ENCODE results near the gene ST8SIA4.

ST8SIA4 gene

DNA sequence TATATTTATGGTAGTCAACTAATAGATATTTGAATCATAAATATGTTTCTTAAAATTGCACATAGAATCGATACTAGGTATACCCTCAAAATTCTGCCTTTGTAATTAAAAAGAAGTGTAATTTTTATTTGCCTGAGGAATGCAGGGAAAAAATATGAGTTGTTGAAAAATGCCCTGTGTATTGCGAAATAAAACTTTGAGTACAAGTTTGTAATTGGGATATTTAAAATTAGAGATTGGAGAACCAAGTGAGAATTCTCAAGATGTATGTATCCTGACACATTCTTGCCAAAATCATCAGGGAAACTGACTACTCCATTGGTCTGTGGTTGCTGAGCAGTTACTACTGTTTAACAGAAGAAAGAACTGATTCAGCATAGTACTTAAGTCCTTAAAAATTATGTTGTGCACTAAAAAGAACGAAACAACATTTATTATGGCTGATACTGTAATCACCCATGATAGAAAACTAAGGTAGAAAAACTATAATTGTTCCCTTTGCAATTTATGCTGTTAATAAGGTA, 36.0 kb downstream of the ST8SIA4 start:
- no peak for DNase-seq

DNA sequence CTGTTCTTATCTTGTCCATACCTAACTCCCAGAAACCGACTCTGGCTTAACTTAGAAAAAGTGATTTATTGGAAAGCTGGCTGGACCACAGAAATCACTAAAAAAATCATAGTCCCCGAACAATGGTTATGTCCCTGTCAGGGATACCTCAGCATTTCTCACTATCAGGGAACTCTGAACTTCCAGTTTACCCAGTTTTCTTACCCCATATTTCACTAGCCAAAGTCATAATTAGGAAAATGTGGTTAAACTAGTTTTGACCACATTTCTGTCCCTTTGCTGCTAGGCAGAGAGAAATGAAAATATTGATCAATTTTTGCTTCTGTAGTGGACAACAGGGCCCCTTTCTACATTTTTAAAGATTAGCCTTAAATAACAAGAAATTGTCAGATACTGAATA, 38.2 kb downstream of the ST8SIA4 start:
- no peak for DNase-seq

DNA sequence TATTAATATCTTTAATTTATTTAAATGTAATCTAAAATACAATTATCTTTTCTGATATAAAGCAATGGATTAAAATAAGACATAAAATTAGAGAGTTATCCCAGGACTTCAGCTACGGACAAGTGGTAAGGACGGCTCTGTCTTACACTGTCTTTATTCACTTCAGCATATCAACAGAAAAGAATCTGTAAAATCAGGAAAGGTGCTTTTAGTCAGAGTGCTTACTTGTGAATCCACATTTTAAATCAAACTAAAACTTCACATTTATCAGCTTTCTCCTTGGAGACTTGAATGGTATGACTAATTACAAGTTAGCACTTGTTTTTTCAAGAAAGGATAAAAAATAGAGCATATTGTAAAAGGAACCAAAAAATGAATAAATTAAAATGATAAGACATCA, 39.3 kb downstream of the ST8SIA4 start:
- DNase-seq: no peak

DNA sequence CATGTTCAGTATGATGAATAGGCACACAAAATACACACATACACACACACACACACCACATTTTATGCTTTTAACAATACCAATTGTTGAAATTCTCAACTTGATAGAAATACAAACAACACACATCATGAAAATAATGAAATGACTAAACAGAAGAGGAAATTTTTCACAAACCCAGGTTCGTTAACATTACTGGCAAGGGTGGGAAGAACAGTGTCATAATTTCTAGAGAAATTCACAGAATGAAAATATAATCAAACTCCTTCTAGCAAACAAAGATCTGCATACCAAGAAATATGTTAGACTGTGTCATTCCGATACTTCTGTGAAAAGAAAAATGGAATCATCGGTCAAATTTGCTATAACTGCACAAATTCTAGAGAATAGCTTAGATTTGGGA, 41.9 kb downstream of the ST8SIA4 start:
- no peak for DNase-seq

DNA sequence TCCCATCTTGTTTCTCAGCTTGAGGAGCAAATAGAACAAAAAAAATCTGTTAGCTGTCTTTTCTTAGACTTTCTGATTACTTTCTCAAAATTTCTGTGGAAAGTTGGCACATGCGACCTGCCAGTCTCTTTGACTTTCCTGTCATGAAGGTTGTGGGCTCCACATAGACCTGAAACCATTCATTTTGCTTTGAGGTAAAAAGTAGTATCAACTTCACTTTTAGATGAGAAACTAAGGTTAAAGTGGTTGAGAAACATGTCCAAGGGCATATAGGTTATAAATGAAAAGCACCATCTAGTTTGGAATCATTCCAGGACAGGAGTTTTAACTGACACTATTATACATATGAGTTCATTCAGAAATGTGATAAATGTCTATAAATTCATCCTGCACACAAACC, 42.7 kb downstream of the ST8SIA4 start:
- DNase-seq: no peak

DNA sequence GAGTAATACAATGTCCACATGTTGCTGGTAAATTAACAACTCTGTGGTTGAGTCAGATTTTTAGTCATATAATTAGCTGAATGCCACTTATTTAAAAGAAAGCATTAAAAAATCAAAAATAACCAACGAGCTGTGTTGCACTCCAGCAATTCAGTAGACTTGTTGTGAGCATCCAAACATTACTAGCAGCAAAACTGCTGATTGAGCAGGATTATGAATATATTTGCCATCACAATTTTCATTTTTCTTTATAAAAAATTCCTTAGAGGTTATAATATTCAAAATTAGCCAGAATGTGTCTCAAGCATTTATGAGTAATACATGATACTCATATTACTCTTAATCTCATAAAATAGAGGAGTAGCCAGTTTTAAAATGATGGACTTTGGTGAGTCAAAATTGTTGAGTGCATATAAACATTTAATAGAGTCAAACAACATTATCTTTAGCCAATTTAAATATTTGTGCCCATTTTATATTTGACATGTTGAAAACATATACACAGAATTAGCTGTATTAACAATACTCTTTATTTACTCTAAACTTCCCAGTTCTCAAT, 44.0 kb downstream of the ST8SIA4 start:
- no peak for DNase-seq

DNA sequence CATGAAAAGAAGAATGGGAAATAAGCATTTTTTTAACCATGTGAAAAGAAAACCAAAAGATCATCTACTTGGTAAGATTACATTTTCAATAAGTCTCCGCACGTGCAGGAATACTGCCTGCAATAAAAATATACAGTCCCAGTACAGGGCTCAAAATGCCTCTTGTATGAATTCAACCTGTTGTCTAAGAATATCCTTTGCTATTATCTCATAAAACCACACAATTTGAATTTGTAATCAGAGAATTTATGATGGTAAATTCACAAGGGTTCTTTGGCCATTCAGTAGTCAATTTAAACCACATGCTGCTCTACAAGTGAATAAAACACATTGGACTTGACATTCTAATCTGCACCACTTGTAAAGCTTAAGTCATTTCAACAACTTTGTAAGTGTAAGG, 46.6 kb downstream of the ST8SIA4 start:
- no peak for DNase-seq

DNA sequence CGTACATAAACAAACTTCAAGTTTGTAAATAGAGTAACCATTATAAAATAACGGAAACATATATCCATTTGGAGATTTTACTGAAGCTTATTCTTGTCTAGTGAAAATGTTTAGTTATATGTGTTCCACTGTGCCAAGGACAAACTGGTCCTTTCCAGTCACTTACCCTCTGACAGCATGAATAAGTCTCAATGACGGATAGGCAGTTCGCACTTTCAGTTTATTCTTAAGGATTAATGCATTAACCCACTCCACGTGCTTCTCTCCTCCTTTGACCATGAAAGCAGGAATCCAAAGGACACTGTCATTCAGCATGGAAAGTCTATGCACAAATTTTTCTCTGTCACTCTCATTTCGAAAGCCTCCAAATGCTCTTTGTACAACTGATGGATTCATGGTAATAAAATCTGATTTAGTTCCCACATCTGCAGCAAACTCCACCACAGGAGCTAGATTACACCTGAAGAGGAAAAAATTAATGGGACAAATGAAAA, 47.1 kb downstream of the ST8SIA4 start:
- DNase-seq: no peak

DNA sequence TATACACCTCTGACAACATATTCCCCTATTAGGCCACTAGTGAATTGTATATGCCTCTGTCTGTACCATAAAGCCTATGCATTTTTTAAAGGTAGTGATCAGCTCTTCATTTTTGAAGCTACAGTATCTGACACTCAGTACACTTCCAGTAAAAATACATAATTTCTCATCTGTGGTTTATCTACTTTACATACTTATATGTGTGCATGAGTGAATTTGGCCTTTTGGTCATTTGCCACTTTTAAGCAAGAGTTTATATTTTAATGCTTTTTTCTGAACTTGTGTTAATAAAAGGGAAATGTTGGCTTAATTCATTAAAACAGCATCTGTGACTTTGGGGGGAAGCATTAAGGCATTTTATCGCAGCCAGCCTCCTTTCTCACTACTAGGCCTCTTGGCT, 47.8 kb downstream of the ST8SIA4 start:
- no peak for DNase-seq

DNA sequence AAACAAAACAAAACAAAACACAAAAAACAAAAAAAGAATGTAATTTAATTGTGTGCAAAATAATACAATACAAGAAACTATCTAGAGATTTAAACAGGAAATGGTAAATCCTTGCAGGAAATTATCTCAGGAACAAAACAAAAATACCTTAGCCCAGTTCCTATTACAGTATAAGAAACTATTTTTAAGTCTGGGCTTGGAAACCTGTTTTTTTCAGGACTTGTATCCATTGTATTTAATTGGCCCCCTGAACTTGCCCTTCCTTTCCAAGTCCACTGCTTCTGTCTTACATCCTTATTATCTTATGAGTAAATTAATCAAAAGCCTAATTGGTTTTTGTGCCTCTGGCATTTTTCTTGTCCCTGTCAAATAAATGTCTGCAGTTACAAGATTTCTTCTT, 48.5 kb downstream of the ST8SIA4 start:
- no peak for DNase-seq

DNA sequence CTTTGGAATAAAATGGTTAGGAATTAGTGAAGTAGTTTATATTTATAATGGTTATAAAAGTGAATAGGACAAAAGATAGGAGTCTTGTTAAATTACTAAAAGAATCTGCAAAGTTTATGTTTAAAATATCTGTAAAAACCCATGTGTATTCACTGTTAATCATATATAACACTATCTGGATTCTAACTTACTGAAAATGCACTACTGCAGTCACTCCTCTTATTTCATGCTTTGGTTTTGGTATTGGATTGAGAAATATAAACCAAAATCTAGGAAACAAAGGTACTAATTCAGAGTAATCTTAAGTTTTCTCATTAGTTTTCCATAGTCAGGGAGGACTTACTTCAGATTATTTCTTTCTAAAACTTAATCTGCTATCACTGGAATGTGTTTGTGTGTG, 49.5 kb downstream of the ST8SIA4 start:
- no peak for DNase-seq

DNA sequence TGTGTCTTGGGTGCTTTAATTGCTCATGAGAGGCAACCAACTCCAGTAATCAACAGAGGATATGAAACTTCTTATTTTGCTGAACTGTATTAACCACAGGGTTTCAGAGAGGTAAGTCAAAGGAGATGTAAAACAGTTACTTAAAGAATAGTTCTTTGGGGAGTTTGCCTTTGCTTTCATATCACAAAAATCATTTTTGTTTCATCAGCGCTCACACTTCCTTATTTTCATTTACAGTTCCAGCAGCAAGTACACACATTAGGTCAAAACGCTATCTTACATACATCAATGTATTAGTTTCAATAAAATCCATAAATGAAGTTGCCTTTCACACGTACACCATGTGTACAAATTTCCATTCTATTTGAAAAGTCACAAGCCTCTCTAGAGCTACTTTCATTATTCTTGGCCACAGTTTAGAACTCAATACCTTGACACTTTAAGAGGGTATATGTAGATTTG, 50.1 kb downstream of the ST8SIA4 start:
- peak; percentile 10 to 53 for DNase-seq

DNA sequence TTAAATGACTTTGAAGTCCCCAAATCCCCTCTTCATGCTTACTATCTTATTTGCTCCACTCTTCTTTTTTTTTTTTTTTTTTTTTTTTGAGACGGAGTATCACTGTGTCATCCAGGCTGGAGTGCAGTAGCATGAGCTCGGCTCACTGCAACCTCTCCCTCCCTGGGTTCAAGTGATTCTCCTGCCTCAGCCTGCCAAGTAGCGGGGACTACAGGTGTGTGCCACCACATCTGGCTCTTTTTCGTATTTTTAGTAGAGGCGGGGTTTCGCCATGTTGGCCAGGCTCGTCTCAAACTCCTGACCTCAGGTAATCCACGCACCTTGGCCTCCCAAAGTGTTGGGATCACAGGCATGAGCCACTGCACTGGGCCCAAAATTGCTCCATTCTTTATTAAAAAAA, 51.0 kb downstream of the ST8SIA4 start:
- no peak for DNase-seq

DNA sequence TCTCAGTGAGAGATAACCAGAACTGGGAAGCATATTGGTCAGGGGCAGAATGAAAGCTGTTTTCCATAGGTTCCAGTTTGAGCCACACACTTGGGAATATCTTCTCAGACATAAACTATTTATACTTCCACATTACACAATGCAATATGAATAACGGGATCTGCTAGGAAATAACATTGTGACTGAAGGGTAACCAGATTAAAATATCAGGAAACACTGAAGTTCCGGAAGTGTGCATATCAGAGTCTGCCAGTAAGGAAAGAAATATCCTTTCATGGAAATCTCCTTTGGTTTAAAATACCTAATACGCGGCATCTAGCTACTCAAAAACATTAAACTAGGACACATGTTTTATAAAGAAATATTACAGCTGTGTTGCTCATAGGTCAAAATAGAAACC, 56.3 kb downstream of the ST8SIA4 start:
- DNase-seq: no peak

DNA sequence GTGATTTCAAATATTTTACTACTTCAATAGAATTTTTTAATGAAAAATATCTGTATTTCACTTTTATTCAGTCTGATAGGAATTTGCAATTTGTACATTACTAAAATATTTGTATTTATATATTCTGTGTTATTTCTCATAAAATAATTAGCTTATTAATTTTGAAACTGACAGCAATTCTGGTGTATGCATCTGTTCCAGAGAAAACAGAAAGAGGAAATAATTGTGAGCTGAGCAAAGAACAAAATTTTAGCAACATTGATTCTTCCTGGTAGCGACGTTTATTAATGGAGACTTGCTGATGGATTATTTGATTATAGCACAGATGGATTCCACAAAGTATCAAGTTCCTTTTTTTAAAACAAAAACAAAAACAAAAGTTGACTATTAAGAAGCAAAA, 61.0 kb downstream of the ST8SIA4 start:
- no peak for DNase-seq

DNA sequence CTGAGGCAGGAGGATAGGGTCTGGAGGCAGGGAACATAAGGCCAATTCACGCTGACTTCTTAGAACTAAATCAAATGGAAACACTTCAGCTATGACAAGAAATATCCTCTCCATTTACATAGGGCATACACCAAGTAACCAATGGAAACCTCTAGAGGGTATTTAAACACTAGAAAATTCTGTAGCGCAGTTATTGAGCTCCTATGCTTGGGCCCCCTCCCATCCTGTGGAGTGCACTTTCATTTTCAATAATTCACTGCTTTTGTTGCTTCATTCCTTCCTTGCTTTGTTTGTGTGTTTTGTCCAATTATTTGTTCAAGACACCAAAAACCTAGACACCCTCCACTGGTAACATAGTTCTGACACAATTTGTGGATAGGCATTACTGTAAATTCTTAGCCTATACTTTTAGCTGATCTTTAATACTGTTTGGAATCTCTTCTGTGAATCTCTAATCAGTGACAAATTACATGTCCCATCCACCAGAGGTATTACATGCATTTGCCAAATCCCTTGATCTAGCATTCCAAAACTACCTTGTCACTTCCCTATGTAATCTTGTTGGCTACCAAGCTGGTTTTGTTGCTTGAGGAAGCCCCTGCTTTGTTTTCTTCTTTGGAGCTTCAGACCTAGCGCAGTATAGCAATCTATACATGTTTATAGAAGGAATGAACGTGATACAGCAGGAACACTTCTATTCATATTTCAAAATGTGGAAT, 61.6 kb downstream of the ST8SIA4 start:
- no peak for DNase-seq

DNA sequence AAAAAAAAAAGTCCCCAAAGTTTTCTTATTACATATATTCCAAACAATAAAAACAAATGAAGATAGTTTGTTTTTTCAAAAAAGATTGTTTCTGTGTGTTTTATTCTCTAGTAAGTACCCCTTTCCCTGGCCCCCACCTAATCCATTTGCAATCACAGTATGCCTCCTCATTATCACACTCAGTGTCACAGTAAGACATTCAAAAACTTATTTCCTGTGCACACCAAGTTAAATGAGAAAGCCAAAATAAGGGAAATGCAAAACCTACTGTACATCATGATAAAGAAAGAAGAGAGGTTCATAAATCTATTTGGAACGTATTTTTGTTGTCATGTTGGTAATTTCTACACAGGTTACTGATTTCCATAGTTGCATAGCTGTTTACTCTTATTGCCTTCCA, 62.3 kb downstream of the ST8SIA4 start:
- no peak for DNase-seq

DNA sequence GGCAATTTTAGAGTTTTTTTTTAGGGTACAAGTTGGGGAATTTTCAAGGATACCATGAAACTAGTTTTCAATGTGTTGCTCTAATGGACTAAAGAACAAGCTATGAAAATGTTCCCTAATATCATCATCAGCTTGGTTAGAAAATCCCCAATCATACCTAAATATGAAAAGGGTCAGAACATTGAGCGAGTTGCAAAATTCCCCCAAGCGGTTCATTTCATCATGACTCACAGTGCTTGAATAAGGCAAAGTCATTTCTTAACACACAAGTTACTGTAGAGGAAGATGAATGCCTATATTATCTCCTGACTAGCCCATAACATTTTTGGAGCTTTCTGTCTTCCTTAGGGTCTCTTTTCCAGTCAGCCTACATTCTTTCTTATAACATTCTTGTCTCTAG, 62.7 kb downstream of the ST8SIA4 start:
- DNase-seq: peak; percentile 62 to 73

DNA sequence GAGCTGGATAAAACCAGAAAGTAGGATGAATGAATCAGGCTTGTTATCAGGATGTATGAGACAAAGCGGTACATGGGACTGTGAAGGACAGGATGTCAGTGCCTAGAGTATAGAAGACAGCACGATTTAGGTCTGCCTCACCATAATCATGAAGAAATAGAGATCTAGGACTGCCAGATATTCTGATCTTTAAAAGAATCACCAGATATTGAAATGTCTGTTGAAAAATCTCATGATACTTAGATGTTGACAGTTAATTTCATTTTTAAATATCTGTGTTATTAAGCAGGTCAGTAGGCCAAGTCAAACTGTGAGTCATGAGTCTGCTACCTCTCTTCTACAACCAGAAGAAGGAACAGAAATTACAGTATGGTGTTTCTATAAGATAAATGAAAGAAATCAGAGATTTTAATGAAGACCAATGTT, 65.0 kb downstream of the ST8SIA4 start:
- no peak for DNase-seq

DNA sequence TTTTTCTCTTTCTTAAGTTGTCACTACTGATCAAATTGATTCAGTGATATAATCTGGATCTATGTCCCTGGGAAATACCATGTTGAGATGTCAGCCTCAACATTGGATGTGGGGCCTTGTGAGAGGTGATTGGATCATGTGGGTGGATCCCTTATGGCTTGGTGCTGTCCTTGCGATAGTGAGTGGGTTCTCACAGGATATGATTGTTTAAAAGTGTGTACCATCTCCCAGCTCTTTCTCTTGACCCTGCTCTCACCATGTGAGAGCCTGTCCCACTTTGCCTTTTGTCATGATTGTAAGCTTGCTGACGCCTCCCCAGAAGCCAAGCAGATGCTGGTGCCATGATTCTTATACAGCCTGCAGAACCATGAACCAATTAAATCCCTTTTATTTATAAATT, 68.6 kb downstream of the ST8SIA4 start:
- no peak for DNase-seq

DNA sequence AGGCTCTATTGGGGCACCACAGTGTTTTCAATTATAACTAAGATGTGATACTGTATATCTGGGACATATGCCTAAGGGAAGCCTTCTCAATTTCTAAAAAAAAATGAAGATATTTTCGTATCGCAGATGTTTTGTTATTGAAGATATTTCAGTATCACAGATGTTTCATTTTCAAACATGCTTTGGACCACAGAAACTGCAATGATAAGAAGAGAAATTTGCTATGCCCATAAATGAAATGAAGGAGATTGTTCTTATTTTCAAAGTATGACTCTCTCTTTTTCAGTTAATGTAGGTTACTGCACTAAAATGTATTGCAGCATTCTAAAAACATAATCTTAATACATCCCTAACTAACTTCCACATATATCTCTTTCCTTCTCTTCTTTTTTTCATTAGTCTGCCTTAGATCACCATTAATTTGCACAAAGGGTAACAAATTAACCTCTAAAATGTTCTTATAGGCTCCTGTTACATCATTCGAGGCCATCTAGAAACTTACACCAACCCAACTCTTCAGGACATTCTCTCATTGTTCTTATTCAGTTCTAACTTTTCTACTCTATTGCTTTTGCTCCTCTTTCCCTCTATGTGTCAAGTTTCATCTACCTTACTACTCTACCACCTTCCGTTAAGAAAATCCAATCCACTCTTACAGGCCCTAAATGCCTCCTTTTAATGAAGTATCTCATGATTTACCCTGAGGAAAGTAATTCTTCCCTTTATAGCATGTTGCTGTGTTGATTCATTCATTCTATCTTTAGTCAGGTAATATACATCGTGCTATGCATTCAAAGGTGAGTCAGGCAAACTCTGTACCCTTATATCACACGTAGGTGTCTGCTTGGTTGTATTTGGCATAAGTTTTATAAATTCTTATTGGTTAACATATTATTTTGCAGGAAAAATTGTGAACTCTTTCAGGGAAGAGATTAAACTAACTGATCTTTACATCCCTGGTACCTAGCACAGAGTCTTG, 70.5 kb downstream of the ST8SIA4 start:
- DNase-seq: no peak

DNA sequence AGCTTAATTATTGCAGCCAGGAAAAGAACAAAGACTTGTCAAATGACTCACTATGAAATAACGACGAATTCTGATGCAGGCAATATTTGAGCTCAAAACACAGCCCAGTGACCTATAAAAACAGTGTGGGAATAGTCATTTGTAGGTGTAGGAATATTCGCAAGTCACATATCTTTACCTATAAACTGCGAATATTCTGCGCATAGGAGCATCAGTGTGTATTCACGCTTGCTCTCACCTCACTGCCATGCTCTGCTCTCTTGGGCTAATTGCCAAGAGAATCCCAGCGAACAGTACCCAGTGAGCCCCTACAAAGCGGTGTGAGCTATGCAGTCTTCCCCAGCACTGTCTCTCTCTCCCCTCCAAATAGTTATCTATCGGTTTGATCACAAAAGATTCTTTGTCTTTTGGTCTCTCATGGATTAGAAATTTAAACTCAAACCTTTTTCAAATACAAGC, 74.2 kb downstream of the ST8SIA4 start:
- DNase-seq: no peak
